ENCODE data around the gene MYO1D.
"Not testable (repeated sequence)": the region's sequence is repeated elsewhere in the genome, so short reads cannot be mapped to it uniquely, and the experiment has no call there.

MYO1D gene

DNA sequence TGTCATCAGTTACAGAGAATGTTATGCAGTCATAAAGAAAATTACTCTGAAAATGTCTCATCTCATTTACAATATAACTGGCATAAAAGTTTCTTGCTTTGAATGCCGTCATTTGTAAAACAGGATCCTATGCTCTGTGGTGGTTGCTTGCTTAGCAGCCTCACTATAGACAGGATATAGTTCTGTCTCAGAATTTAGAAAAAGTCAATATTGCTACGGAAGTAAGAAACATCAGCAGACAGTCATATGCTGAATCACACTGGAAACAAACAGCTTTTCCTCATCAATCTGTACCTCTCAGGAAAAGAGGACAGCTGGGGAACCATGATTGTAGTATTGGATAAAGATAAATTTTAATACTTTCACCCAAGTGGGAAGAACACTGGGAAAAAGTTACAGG lies 105.5 kb downstream of the MYO1D start:
- DNase-seq = no peak

DNA sequence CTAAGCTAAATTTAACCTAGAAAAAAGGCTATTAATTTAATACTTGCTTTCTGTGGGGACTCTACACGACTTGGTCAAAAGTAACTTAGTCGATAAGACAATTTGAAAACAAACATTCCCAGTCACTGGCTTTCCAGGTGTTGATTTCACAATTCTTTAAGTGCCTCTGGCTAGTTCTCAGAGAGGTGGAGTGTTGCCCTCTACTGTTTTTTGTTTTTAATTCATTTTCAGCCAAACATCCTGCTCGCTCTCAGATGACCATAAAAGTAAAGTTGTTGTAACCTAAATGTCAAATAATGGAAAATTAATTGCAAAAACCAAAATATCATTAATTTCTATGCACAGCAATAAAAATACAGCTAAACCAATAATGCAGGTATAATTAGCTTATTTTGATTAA lies 107.1 kb downstream of the MYO1D start:
- no peak for DNase-seq

DNA sequence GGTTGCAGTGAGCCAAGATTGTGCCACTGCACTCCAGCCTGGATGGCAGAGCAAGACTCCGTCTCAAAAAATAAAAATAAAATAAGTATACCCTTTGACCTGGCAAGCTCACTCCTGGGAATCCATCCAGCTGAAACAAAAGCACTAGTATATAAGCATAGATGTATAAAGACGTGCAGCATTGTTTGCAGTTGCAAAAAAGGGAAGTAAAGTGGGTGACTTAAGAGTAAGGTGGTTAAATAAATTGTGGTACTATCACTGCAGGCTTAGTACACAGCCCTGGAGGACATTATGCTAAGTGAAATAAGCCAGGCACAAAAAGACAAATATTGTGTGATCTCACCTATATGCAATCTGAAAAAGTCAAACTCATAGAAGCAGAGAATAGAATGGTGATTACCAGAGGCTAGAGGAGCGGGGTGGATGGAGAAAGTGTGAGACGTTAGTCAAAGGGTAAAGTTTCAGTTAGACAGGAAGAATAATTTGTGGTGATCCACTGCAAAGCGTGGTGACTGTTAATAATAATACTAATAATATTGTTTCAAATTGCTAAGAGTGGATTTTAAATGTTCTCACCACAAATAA lies 113.0 kb downstream of the MYO1D start:
- DNase-seq = no peak

DNA sequence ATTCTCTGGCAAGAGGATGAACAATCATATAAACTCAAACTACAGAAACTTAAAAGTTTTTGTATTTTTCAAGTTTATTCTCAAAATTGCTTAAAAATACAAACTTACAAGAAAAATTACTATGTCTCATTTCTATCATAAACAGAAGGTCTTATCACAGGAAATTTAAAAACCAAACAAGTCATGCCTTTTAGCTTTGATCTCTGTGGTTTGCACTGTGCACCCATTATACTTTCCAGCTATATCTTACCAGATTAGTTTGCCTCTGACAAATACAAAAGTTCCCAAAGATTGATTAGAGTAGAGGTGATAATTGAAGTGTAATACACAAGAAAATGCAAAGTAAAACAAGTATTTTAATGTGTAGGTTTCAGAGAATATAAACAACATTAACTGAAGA lies 117.4 kb downstream of the MYO1D start:
- DNase-seq = no peak

DNA sequence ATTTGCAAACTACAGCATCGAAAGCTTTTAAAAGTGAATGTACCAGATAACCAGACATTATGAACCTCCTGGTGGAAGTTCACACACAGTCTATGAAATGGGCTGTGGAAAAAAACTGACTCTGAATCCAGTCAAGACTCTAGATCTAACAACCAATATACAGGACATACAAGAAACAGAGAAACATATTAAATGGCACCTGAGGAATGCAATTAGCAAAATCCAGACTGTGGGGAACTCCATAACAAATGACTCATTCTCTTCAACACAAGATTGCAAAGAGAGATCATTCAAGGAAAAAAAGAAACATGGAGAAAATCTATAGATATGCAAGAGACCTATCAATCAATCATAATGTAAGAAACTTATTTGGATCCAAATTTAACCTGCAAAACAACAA lies 119.0 kb downstream of the MYO1D start:
- no peak for DNase-seq

DNA sequence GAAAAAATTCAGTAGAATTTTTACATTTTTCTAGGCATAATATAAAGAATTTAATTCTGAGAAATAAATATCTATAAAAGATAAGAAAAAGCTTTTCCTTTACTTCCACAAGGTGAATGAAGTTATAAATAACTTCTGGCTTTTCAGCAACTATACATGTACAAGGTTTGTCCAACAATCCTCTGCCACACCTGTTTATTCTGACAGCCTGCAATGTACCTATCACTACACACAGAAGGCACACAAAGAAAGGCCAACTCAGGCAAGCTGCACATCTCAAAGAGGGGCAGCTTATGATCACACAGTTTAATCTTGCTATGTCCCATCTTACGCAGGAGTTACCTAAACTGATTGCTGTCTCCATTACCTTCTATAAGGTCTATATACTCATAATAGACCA lies 120.2 kb downstream of the MYO1D start:
- DNase-seq = no peak

DNA sequence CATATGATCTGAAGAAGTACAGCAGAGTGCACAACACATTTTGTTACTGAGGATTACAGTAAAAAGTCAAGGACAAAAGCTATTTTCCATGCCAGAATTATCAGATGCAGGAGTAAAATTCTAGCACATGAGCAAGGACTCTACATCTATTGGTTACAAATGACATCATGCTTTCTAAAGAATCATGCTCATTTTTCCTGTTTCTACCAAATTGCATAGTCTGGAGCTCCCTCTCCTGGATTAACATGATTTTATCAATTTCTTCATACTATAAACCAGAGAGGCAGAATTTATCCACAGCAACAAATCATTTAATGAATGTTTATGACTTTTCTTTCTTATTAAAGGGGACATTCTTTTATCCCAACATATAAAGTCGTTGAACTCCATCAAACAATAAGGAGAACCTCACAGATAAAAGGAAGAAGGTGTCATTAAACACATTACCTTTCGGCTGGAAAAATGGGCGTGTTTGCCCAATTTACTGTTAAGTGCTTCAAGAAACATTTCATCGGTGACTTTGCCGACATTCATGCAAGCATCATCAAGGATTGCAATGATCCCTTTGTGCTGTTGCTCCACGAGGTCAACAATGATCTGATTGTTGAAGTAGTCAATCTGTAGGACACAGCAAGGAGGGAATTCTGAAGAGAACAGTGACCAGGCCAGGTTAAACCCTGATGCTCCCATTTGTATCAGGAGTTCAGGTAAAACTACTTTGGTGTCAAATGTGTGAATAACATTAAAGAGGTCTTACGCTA lies 121.7 kb downstream of the MYO1D start:
- no peak for DNase-seq

DNA sequence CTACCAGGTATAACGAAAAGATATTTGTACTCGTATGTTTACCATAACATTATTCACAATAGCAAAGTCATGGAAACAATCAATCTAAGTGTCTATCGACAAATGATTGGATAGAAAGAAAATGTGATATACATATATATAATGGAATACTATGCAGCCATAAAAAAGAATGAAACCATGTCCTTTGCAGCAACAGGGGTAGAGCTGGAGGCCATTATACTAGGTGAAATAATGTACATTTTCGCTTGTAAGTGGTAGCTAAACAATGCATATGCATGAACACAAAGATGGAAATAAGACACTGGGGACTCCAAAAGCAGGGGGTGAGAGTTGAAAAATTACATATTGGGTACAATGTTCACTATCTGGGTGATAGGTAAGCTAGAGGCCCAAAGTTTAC lies 124.0 kb downstream of the MYO1D start:
- no peak for DNase-seq

DNA sequence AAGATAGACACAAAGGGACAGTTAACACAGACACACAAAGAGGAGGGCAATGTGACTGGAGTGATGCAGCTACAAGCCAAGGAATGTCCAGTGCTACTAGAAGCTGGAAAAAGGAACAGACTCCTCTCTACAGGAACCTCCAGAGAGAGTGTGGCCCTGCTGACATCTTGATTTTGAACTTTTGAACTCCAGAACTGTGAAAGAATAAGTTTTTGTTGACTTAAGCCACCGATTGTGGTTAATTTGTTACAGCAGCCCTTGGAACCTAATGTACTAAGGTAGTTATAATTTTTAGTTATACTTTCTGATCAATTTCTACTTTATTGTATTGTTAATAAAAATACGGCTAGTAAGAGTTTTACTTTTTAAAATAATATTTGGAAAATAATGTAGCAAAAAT lies 129.1 kb downstream of the MYO1D start:
- DNase-seq = no peak

DNA sequence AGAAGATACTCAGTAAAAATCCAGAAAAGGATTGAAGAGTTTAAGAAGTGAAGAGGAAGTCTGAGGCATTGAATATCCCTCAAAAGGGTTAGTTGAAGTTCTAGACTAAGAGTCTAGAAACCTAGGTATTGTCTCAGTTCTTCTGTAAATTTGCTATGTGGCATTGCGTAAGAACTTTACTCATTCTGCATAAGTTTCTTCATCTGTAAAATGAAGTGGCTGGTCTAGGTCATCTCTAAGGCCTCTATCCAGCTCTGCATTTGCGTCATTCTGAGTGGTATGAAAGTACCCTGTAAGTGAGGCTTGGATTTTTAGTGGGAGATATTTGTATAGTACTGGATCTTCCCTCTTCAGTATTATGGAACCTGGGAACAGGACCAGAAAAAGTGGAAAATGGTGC lies 130.2 kb downstream of the MYO1D start:
- DNase-seq = no peak

DNA sequence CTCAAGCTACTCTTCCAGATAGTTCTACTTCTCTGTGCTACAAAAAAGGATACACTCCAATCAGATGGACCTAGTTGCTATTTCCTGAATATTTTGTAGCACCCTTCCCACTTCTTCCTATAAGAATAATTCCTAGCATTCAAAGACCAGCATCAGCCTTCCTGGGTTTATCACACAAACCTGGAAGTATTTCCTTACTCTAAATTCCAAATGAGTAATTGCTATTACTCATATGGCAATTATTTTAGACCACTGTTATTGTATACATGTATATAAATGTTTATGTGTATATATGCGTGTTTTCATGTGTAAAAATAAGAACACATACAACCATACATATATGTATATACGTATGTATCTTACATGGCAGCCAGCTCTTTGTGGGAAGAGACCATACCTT lies 130.6 kb downstream of the MYO1D start:
- DNase-seq = no peak

DNA sequence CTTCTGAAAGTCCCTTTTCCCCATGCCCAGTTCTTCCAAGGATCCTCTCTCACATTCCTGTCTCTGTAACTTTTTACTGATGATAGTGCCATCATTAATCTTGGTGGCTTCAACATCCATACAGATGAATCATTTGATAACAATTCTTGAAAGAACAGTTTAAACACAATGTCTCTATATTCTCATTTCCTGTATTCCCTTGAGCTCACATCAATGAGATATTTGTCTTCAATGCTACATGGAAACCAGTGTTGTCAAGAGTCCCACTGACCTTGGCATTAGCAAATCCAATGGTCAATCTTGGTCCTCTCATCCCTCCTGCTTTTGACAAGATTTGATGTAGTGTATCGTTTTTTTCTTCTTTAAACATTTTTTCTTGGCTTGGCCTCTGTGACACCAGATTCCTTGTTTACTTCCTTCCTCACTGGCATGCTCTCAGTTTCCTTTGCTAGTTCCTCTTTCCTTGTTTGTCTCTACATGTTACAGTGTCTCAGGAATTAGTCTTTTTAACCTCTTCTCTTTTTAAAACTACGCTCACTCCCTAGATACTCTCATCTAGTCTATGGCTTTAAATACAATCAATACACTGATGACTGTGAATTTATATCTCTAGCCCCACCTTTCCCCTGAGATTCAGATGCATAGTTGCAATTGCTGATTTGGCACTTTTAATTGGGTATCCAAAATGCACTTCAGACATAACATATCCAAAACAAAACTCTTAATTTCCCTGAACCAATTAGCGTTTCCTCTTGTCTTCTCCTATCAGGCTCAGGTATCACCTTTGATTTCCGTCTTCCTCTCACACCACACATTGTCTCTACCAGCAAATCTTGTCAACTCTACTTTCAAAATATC lies 134.0 kb downstream of the MYO1D start:
- DNase-seq = no peak

DNA sequence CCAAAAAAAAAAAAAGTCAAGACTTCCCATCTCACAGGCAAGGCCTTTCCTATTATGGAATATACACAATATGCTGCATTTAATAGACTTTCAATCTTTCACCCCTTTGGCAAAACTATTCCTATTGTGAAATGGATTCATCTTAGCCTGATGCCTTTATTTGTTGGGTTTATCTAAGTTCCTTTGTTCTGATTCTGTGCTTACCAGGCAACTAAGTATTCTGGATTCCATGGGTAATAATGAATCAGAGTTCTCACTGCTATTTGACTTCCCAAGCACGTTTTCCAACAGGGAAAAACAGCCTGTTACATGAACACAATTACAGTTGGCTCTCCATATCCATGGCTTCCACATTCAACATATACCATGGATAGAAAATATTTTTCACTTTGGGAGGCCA lies 135.5 kb downstream of the MYO1D start:
- DNase-seq = no peak

DNA sequence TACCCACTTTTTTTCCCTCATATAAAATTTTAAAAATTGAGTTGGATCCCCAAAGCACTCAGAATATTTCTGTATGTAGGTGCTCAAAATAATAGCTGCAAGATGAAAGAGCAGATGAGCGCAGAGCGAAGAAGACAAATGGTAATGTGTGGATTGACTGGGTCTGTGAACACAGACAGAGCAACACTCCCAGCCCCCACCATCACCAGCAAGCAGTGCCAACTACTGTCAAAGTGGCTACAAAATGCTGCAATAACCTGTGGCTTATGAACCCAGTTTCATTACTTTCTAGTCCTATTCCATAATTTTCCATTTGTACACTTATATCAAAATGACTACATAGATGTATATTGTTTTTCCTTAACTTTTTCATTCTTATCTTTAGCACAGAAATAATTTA lies 137.2 kb downstream of the MYO1D start:
- no peak for DNase-seq

DNA sequence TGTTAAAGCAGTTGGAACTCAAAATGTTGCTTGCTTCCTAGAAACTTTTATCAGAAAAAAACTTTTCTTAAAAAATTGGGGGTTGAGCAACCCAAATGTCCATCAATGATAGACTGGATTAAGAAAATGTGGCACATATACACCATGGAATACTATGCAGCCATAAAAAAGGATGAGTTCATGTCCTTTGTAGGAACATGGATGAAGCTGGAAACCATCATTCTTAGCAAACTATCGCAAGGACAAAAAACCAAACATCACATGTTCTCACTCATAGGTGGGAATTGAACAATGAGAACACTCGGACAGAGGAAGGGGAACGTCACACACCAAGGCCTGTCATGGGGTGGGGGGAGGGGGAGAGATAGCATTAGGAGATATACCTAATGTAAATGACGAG lies 137.8 kb downstream of the MYO1D start:
- DNase-seq = not testable (repeated sequence)

DNA sequence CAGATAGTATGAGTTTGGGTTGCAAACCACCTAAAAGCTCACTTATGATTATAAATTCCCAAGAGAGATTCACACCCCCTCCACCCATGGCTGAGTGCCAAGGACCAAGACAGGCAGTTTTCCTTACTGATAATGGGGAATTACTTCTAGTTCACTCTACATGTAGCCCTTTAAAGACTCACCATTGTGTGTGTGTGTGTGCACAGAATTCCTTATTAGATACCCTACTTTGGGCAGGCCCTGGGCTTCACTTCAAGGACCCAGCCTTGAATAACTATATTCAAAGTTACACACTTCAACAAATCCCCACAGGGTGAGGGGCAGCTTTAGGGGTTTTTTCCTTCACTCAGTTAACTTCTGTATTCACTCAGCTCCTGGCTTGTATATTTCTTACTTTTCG lies 143.5 kb downstream of the MYO1D start:
- no peak for DNase-seq

DNA sequence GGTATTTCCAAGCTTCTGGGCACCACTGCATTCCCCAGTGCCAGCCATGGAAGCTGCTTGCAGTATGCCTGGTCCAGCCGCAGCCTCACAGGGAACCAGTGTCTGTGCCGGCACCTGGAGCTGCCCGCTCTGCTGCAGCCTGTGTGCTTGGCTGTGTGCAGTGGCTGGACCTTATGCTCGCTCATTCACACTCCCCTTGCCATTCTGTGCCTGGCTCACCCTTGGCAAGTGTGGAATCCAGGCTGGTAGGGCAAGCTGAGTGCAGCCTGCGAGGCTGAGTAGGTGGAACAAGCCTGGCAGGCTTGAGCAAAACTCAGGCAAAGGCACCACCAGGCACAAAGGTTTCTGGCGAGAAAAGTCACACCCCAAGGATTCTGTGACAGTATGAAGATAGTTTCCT lies 144.0 kb downstream of the MYO1D start:
- DNase-seq = no peak

DNA sequence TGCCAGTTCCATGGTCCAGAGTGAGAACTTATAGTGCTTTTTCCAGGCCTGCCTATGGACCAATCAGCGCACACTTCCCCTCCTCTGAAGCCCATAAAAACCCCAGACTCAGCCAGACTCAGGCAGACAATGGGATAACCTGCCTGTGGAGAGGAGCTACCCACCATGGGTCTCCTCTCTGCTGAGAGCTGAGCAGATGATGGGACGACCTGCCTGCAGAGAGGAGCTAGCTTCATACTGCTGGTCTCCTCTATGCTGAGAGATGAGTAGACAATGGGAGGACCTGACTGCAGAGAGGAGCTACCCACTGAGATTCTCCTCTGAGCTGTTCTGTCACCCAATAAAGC lies 144.7 kb downstream of the MYO1D start:
- no peak for DNase-seq

DNA sequence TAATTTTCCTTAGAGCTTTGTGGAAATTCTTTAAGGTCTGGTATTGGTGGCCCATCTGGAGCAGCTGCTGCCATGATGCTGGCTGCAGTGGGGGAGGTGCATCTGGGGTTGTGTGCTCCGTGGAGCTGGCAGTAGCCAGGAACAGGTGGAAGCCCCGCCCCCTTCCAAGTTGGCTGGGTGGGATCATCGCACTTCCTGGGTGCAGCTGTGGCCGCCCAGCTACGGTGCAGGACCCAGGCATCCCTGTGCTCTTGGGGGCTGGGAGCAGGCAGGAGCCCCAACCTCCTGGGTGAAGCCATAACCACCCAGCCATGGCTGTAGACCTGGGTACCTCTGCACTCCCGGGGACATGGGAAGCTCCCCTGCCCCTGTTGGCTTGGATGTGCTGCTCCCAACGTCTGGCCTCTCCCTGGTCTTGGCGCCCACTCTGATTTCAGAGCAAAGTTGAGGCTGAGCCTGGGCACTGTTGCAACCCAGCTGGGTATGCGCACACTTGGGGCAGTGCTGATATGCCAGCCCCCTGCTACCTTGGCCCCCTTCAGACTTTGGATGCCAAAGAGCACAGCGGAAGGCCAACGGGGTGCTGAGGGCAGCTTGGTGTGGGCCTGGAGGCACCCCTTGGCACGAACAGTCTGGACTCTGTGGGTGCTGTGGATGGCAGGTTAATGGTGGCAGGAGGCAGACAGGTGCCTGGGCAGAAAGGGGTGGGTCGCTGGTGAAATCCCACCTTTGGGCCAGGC lies 145.2 kb downstream of the MYO1D start:
- DNase-seq = no peak

DNA sequence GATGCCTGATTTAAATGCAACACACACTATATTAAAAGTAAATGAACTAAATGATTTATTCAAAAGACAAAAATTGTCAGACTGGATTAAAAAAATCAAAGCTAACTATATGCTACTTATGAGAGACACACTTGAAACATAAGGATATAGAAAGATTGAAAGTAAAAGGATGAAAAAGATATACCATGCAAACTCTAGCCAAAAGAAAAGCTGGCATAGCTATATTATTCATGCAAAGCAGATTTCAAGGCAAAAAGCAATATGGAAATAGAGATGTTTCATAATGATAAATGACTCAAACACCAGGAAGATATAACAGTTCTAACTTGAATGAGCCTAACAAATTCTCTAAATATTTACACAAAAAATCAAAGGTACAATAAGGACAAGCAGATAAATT lies 149.2 kb downstream of the MYO1D start:
- DNase-seq = no peak

DNA sequence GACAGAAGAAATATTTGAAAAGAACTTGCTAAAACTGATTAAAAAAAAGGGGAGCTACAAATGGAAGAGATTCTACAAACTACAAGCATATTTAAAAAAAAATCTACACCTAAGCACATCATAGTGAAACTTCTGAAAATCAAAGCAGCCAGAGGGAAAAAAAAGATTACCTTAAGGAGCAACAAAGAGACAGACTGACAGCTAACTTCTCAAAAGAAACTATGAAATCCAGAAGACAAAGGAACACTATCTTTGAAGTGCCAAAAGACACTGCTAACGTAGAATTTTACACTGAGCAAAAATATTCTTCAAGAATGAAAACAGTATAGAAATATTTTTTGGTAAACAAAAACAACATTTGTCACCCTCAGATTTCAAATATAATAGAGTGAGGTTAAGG lies 151.2 kb downstream of the MYO1D start:
- no peak for DNase-seq

DNA sequence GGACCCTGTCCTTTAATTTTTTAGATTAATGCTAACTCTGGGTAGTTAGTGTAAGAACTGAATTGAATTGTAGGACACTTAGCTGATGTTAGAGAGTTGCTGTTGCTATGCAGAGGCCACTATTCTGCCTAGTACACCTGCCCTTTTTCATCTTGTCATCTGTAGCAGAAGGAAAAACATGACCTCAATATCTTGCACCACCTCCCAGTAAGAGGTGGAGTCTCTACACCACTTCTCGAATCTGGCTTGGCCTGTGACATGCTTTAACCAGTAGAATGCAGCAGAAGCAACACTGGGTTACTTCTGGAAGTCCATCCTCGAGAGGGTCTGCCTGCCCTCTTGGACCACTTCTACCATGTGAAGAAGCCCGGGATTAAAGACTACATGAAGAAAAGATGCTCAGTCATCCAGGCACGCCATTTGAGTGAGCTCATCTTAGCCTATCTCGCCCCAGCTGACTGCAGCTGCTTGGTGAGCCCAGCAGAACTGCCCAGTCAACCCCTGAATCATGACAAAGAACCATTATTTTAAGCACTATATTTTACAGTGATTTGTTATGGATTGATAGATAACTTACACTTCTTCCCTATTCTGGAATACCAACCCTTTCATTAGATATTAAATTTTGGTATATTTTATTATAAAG lies 153.5 kb downstream of the MYO1D start:
- no peak for DNase-seq

DNA sequence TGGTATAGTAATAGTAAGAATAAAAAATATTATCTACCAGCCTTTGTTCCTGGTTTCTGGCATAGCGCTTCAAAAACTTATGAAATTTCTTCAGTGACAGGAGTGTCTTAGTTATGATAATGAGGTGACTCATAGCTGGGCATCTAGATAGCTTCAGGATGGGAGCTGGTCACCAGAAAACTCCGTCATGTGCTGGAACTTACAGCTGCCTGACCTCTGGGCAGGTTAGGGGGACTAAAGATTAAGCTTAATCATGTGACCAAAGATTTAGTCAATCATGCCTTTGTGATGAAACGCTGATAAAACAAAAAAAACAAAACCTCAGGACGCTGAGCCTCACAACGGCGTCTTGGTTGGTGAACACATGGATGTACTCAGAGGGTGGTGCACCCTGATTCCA lies 154.2 kb downstream of the MYO1D start:
- DNase-seq = no peak
